ENCODE data around the gene FAM241A. TPM values are rescaled to one million over a fixed set of nuclear protein-coding genes. Genes with fewer than 3 reads are reported as not detected.

Gene FAM241A
- total RNA-seq = 1 to 10 TPM in 2 of 3 donors, under 1 TPM in 1; 0.75 to 2.1 (median 1.8) TPM
- long read RNA-seq, donor 1, full-length matches to known transcripts = 32 of 34 reads
- long read RNA-seq, donor 1, partial matches to known transcripts = 0 of 34 reads
- long read RNA-seq, donor 1, other reads (novel, unspliced or antisense) = 2 of 34 reads
- long read RNA-seq, donor 2 = 0 reads

GRCh38 chr4:112145326-112145789 lies at the start of gene FAM241A:
FAM241A (plus strand) TSS chr4:112145454; CDS start chr4:112145581, 127 bp downstream.
- intact Hi-C loops (cut with DNase I, micrococcal nuclease) = no loop called here
- TF ChIP-seq, protein P1, sequence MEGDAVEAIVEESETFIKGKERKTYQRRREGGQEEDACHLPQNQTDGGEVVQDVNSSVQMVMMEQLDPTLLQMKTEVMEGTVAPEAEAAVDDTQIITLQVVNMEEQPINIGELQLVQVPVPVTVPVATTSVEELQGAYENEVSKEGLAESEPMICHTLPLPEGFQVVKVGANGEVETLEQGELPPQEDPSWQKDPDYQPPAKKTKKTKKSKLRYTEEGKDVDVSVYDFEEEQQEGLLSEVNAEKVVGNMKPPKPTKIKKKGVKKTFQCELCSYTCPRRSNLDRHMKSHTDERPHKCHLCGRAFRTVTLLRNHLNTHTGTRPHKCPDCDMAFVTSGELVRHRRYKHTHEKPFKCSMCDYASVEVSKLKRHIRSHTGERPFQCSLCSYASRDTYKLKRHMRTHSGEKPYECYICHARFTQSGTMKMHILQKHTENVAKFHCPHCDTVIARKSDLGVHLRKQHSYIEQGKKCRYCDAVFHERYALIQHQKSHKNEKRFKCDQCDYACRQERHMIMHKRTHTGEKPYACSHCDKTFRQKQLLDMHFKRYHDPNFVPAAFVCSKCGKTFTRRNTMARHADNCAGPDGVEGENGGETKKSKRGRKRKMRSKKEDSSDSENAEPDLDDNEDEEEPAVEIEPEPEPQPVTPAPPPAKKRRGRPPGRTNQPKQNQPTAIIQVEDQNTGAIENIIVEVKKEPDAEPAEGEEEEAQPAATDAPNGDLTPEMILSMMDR (IDR thresholded peaks at IDR 0.05) = no peak
- DNase-seq (peak; percentile 89 to 94 (median 89)), ATAC-seq (peak; percentile 99)
- Histone ChIP-seq H3K4me3 (peak within 1 kb of the TSS; percentile 57), H3K36me3 (ENCODE audit: low read depth) (no peaks in the 10 kb centered on the region), H3K9me3 (no peaks in the 10 kb centered on the region), H3K4me1 (ENCODE audit: low read depth) (peaks cover 5% of the 10 kb centered on the region)

DNA sequence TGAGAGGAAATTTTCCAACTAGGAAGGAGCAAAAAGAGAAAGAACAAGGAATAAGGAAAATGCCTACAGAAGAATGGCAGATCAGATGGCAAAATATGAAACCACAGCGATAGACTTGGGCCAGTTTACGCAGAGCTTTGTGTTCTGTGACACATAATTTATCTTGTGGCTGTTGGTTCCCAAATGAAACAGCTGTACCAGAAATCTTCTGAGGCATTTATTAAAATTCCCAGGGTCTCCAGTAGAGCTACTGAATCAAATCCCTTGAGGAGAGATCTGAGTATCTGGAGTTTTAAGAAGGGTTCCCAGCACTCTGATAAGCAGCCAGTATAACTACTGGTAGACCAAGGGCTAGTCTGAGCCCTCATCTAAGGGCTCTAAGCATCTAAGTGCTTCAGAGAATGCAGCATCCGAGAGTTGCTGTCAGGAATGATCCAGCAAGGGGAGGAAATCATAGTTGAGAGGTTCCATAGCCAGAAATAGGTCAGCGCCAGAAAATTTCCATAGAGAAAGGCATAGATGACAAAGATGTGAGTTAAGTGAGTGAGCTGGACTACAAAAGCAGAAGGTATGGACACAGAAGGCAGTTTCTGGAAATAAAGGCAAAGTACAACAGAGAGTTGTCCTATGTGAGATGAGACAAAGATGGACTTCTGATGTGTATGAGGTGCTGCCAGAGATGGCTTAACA lies 46.3 kb upstream of the FAM241A start:
- DNase-seq (no peak), ATAC-seq (no peak)
- TF ChIP-seq, protein P1 (IDR thresholded peaks at IDR 0.05) = no peak
- intact Hi-C loops (cut with DNase I, micrococcal nuclease) = loop anchor here in 1 of 2 donors (5.0 kb wide), 1 partner anchor 138 kb away; no protein-coding TSS in a partner anchor
- H3K36me3 ChIP-seq (ENCODE audit: low read depth) = no peaks in the 10 kb centered on the region
- no peak overlapping the region for H3K4me3 ChIP-seq
- H3K9me3 ChIP-seq = no peaks in the 10 kb centered on the region
- no peaks in the 10 kb centered on the region for H3K4me1 ChIP-seq (ENCODE audit: low read depth)

- TF ChIP-seq, protein P1 (IDR thresholded peaks at IDR 0.05) = peak; percentile 13
- ATAC-seq = peak; percentile 69
- H3K4me3 ChIP-seq = no peak overlapping the region
- H3K36me3 ChIP-seq (ENCODE audit: low read depth) = no peaks in the 10 kb centered on the region
- no peaks in the 10 kb centered on the region for H3K9me3 ChIP-seq
- intact Hi-C loops (cut with DNase I, micrococcal nuclease) = loop anchor here (5.0 to 10.0 kb wide), 2 partner anchors 135 to 138 kb away; partner anchors contain the start of gene AP1AR (in 1 of the 2)
- no peak for DNase-seq
- no peaks in the 10 kb centered on the region for H3K4me1 ChIP-seq (ENCODE audit: low read depth)
These were observed 45.5 kb upstream of the FAM241A start for GRCh38 chr4:112099701-112100297.

DNA sequence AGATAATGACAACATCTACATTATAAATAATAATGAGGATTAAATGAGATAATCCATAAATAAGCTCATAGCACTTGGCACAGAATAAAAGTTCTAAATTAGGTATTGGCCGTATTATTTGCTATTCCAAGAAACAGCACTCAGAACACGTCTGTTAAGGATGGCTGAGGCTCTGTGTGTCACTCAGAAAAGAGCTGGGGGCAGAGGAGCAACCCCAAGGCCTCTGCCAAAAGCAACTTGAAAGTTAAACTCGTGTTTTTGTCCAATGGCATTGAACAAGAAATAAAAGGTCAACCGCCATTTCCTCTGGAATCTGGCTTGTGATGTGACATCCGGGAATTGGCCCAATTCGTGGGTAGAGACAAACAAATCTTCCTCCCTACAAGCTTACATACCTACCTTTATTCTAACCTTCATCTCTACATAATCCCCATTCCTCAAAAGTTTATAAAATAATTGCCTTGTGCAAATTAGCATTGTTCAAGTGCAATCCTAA lies 42.3 kb upstream of the FAM241A start:
- TF ChIP-seq, protein P1 (IDR thresholded peaks at IDR 0.05) = no peak
- Histone ChIP-seq H3K4me3 (no peak overlapping the region), H3K9me3 (no peaks in the 10 kb centered on the region), H3K36me3 (ENCODE audit: low read depth) (no peaks in the 10 kb centered on the region), H3K4me1 (ENCODE audit: low read depth) (no peaks in the 10 kb centered on the region)
- no peak for DNase-seq
- ATAC-seq = no peak
- intact Hi-C loops (cut with DNase I, micrococcal nuclease) = loop anchor here in 1 of 2 donors (10.0 kb wide), 1 partner anchor 132 kb away; the partner anchor contains the start of gene AP1AR

DNA sequence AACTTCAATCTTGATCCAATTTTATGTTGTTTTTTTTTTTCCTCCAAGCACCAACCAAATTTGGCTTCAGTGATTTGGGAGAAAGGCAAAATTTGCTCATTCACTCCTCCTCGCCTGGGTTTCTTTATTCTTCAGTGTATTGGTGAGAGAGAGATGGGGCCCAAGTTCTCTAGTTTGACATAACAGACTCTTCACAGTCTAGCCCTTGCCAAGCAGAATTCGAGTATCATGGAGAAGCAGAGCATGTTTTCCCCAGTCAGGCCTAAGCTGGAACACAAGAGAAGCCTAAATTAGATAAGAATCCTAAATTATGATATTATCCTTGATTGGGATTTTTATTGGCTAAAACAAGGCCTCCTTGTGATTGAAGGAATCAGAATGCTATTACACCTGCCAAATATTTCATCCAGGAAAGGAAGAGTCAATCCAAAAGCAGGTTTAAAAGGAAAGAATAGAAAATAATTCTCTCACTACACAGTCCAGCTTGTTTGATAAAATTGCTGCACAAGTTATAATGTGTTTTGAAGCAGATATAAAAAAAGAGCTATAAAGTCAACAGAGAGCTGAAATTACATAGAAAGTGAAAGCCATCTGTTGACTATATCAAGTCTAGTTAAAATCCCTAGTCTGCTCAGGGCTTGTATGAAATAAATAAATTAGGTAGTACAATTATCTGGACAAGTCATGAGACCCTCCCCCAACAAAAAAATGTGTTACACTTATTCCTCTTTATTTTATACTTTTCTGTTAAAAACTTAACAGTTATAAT lies 39.9 kb upstream of the FAM241A start:
- TF ChIP-seq, protein P1 (IDR thresholded peaks at IDR 0.05) = no peak
- H3K36me3 ChIP-seq (ENCODE audit: low read depth) = no peaks in the 10 kb centered on the region
- no peak overlapping the region for H3K4me3 ChIP-seq
- intact Hi-C loops (cut with DNase I, micrococcal nuclease) = loop anchor here in 1 of 2 donors (10.0 kb wide), 1 partner anchor 129 kb away; the partner anchor contains the start of gene AP1AR
- H3K9me3 ChIP-seq = no peaks in the 10 kb centered on the region
- H3K4me1 ChIP-seq (ENCODE audit: low read depth) = no peaks in the 10 kb centered on the region
- DNase-seq (no peak), ATAC-seq (peak; percentile 44)

All from mucosa of descending colon (tissue), 3 donors.